Renal cortex interstitium (tissue), 11 donors: ENCODE measurements around the gene TTLL11. TPM values are rescaled to one million over a fixed set of nuclear protein-coding genes. Genes with fewer than 3 reads are reported as not detected.
A peak's percentile ranks its signal among the peaks of the same experiment; 100 is the strongest.

Source experiments
- DNase-seq, 11 donors: peaks; one replicate each; pipeline ENCODE4 v3.0.0-alpha.2; 2013; ENCODE audit warnings: low read depth in 9 of 11, low spot score in 4 of 11; ENCODE audit errors: extremely low read depth in 1 of 11
- polyA plus RNA-seq, 3 donors: library from polyadenylated mRNA; unstranded; fragments of 120-200 nt; gene quantifications; one replicate each; pipeline ENCODE4 v1.2.1, GENCODE V29; 2013; ENCODE audit not compliant: insufficient read length in 3 of 3

TTLL11 gene
- polyA plus RNA-seq, 3 donors, result 6.8 to 8.5 (median 6.9) TPM

- DNase-seq, result no peak
Observed at GRCh38 chr9:122059214-122059954, 33.7 kb downstream of the TTLL11 start.

- DNase-seq, result no peak
Observed at GRCh38 chr9:122058709-122059108, 34.4 kb downstream of the TTLL11 start.

DNA sequence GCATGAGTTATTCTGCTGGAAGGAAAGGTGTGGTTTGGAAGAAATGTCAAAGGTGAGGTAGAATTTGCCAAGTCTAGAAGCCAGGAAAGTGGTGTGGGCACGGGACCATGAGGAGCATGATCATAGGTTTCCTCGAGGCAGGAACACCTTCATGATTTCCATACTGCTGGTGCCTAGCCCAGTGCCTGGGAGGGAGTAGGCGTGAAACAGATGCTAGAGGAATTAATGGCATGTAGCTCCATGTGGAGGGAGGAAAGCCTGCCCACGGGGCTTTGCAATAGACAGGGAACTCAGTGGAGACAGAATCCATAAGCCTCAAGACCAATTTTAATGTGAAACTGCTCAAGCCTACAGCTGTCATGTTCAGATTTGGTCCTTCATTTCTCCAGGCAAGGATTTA, 35.1 kb downstream of the TTLL11 start:
- DNase-seq, result no peak

DNA sequence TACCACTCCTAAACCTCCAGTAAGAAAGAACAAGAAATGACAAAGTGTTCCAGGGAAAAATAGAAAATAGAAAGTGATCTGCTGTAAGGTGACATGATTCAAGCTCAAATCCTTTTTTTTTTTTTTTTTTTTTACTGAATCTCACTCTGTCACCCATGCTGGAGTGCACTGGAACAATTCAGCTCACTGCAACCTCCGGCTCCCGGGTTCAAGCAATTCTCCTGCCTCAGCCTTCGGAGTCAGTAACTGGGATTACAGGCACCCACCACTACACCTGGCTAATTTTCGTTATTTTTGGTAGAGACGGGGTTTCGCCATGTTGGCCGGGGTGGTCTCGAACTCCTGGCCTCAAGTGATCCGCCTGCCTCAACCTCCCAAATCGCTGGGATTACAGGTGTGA, 35.9 kb downstream of the TTLL11 start:
- no peak for DNase-seq

DNA sequence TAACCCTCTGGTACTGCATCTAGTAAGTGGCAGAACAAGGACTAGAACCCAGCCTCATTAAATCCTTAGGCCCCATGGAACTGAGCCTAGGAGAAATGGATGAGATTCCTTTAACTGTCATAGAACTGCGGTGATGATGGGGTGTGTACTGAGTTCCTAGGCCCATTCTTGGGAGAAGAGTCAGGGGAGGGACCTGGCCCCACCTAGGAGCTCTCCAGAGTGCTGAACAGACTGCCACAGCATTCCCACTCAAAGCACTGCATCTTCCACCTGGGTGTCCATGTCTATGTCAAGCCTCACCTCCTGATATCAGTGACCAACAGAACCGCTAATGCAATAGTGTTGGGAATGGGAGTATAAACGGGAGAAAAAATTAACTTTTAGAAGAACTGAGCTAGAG, 36.6 kb downstream of the TTLL11 start:
- DNase-seq, result peak in 9 of 11 donors; percentile 10 to 52 (median 35)

DNA sequence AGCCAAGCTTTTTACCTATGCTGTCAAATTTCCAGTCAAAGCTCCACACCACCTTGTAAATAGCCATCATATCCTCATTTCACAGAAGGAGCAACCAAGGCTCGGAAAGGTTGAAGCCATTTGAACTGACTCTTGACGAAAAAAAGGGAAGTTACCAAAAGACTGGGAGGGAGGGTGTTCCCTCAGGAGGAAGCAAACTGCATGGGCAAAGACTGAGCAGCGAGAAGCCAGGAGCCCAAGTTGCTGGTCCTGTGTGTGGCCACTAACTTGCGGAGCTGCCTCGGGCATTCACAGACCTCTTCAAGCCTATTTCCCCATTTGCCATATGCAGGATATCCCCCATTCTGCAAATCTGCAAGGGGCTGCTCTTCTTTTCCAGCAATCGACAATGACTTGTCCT, 37.4 kb downstream of the TTLL11 start:
- DNase-seq, result no peak

DNA sequence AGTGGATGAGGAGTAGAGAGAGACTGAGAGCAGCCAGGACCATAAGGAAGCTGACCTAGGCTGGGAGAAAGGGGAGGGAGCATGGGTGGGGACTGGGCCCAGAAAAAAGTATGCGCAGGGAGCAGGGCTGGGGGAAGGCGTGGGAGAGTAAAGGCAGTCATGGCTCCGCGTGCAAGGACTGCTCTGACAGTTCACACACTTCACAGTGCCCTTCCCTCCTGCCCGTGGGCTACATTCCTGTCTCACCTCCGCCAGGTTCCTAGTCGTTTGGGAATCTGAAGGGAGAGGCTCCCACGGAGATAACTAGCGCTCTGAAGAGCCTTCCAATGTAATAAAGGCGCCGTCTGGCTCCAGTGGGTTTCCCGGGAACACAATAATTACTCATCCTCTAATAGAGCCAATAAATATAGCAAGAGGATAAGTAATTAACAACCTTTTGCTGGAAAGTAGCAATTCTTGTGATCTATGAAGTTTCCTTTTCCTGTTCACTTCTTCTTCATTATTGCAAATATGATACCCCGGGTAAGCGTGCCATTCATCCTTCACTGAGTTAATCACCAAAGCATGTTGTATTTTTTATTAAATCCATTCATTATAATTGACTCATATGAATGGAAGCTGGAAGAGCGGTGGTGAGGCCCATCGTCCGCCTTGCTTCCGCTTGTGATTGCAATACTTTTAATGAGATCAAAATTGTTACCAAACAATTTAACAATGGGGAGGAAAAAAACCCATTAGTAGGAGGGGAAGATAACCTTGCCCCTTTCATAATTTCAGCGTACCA, 39.3 kb downstream of the TTLL11 start:
- no peak for DNase-seq

GRCh38 chr9:122053064-122053463, 40.0 kb downstream of the TTLL11 start:
- no peak for DNase-seq

DNA sequence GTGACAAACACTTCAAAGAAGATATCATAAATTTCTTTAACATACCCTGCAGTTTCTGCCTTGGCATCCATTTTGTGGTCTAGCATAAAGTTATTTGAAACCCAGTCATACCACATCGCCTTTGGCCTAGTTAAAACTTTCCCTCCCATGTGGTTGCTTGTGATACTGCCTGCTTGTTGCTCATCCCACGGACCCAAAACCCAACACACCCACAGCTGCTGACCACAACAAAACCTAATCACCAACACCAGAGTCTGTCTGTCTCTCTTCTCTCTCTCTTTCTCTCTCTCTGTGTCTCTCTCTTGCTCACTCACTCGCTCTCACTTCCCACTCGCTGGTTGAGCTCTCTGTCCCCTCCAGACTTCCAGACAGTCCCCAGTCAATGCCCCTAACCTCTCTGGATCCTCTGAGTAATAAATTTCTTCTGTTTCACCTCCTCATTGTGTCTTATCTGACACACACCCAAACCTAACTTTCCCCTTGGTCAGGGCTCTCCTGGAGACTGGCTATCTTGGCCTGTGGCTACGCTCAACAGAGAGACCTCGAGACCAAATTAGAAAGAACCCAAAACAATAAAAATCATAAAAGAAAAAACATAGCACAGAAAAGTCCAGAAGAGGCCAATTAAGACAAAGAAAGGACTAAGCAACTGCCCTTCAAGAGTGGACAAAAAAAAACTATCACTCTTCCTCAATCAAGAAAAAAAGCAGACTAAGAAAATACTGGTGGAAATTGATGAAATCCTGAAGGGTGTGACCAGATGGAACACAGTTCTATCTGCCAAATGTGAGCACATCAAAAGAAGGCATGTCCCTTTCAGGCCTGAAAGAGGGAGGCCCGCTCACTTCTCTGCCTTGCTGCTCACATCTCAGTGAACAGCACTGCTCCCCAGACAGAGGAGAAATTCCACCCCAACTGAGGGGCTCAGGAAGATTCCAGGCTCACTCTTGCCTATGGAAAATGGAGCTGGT, 41.5 kb downstream of the TTLL11 start:
- no peak for DNase-seq

GRCh38 chr9:122050167-122050566, 42.9 kb downstream of the TTLL11 start:
- no peak for DNase-seq

- DNase-seq, result no peak
Observed at GRCh38 chr9:122042056-122042455, 51.1 kb downstream of the TTLL11 start.

DNA sequence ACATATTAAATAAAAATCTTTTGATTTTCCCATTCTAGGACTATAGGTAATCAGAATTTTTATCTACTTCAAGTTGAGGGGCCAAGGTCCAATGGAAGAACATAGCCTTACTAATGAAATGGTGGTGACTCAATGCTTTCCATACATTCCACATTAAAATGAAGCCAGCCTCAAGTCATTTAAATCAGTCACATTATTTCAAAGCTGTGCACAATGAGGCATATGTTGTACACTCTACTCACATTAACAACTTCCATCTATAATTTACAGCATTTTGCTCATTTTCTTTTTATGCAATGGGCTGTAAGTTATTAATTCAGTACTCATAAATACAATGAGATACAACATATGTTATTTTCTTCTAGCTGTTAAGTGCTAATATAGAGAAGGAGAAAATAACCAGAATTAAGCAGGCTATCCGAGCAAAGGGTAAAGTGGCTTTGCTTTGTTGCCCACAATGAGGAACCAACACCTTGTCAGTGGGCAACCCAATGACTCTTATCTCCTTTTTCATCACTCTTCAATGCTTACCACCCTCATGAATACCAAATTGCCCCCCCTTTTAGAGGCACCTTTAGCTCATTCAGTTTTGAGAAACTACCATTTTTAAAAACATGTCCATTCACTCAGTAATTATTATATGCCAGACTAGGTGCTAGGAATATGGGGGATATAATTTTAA, 52.4 kb downstream of the TTLL11 start:
- DNase-seq, result no peak

DNA sequence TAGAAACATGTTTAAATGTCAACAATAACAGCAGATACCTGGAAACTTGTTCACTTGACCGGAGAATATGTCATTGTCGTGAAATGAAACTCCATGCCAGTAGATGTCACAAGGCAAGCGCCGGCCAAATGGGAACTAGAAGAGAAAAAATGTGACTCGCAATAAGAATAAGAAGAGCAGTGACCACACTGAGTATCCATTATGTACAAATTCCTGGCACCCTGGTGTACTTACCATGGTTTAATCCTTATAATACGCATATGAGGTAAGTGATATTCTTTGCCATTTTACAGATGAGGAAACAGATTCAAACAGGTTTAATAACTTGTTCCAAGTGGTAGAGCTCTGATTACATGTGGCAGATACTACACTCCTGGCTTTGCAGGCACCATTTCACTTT, 53.9 kb downstream of the TTLL11 start:
- no peak for DNase-seq

DNA sequence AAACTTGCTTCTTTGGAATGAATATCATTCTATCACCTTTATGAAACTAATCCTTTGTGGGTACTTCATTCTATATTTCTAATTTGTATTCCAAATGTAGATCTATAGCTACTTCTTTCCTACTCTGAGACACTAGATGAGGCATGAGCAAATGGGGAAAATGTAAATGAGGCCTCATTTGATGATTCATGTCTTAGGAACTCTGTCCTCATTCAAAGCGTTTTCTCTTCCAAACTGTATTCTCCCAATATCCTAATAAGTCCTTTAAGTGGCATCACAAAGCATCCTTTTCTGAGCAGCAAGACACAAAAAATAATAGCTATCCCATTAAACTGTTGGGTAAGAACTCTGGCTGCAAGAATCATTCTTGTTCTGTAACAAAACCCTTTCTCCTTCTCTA, 56.1 kb downstream of the TTLL11 start:
- no peak for DNase-seq

- no peak for DNase-seq
Observed at GRCh38 chr9:122036408-122036807, 56.7 kb downstream of the TTLL11 start.

DNA sequence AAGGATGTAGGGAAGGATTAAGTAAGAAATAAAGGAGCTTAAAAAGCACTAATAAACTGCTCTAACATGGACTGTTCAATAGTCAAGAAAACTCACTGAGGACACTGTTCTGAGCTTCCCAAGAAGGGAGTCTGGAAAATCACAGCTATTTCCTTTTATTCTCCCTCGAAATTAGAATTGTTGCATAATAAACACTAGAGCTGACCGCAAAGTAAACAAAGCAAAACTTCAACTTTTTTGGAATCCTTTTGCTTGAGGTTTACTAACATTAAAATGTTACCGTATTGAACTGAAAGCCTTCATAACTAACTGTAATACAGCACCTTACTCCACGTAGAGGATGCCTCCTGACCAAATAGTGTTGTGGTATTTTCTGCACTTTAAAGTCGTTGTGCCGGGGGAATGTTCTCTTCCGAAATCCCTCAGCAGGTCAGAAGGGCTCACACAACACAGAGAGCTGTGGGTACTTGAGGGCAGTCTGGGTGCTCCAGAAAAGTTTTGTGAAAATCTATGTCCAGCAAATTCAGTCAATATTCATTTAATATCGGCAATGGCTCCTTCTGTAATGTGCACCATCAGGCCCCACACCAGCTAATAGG, 59.2 kb downstream of the TTLL11 start:
- DNase-seq, result no peak

DNA sequence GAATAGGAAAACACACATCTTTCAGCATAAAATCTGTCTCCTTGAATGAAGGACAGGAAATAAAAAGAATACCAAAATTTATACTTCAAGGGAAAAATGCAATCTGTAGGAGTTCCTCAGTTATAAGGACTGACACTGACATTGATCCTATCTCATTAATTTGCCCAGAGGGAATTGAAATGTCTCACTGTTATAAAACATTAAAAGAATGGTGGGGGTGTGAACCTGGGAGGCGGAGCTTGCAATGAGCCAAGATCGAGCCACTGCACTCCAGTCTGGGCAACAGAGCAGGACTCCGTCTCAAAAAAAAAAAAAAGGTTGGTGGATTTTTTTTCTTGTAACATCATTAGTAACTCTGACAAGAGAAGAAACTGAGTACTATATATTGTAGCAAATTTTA, 60.8 kb downstream of the TTLL11 start:
- DNase-seq, result peak in 1 of 11 donors; percentile 12

GRCh38 chr9:122031776-122032175, 61.3 kb downstream of the TTLL11 start:
- DNase-seq, result no peak

GRCh38 chr9:122031157-122031556, 62.0 kb downstream of the TTLL11 start:
- no peak for DNase-seq
